Chondrocyte (in vitro differentiated cells): Measurements from ENCODE around the gene PNPLA2. TPM values are rescaled to one million over a fixed set of nuclear protein-coding genes. Genes with fewer than 3 reads are reported as not detected.

ENCODE experiments used
- DNase-seq: peaks from one replicate; pipeline ENCODE4 v3.0.0; 2021; ENCODE audit warnings: mixed read lengths, low spot score
- H3K27ac Mint-ChIP-seq: one replicate; pipeline ENCODE4 v1.8.0; 2021; ENCODE audit warnings: mild to moderate bottlenecking, moderate library complexity, mixed read lengths; ENCODE audit not compliant: unreplicated experiment
- H3K27me3 Mint-ChIP-seq: 2 replicates; pipeline ENCODE4 v1.8.0; 2021; ENCODE audit warnings: low read depth, mixed read lengths
- H3K36me3 Mint-ChIP-seq: 2 replicates; pipeline ENCODE4 v1.8.0; 2021; ENCODE audit warnings: low read depth, mixed read lengths
- H3K4me1 Mint-ChIP-seq: 2 replicates; pipeline ENCODE4 v1.8.0; 2021; ENCODE audit warnings: low read depth, mild to moderate bottlenecking, mixed read lengths
- H3K4me3 Mint-ChIP-seq: one replicate; pipeline ENCODE4 v1.8.0; 2021; ENCODE audit warnings: mild to moderate bottlenecking, moderate library complexity, mixed read lengths; ENCODE audit not compliant: unreplicated experiment
- H3K9me3 Mint-ChIP-seq: 2 replicates; pipeline ENCODE4 v1.8.0; 2021; ENCODE audit warnings: low read depth, mixed read lengths
- CTCF ChIP-seq: fragments of 200-600 bp; sonication (generic); IDR thresholded peaks from 2 replicates; pipeline ENCODE4 v1.5.0; 2021; ENCODE audit warnings: antibody characterized with exemption, mild to moderate bottlenecking, moderate library complexity
- total RNA-seq: library from RNA; stranded (reverse); gene quantifications from 3 replicates; pipeline ENCODE4 v1.2.1, GENCODE V29; 2021

Gene PNPLA2
- total RNA-seq, 1 donor from 2014 or later: 56.0 TPM

GRCh38 chr11:831118-831864 lies 12.6 kb downstream of the PNPLA2 start:
- no peak for DNase-seq
- Mint-ChIP-seq H3K4me3 (peak overlapping the region; percentile 60), H3K36me3 (no peaks in the 10 kb centered on the region), H3K27ac (peak overlapping the region; percentile 87), H3K27me3 (no peaks in the 10 kb centered on the region), H3K4me1 (peaks cover 61% of the 10 kb centered on the region), H3K9me3 (no peaks in the 10 kb centered on the region)
- no peak for TF ChIP-seq CTCF

- H3K27me3 Mint-ChIP-seq: no peaks in the 10 kb centered on the region
- peak overlapping the region; percentile 87 for H3K27ac Mint-ChIP-seq
- no peaks in the 10 kb centered on the region for H3K36me3 Mint-ChIP-seq
- peaks cover 57% of the 10 kb centered on the region for H3K4me1 Mint-ChIP-seq
- DNase-seq: no peak
- H3K4me3 Mint-ChIP-seq: peak overlapping the region; percentile 61
- H3K9me3 Mint-ChIP-seq: no peaks in the 10 kb centered on the region
- no peak for TF ChIP-seq CTCF
These were observed 13.3 kb downstream of the PNPLA2 start for GRCh38 chr11:831961-832528.

- H3K36me3 Mint-ChIP-seq: peaks cover 2% of the 10 kb centered on the region
- peaks cover 55% of the 10 kb centered on the region for H3K4me1 Mint-ChIP-seq
- peak within 1 kb of the TSS; percentile 85 for H3K4me3 Mint-ChIP-seq
- TF ChIP-seq CTCF: no peak
- H3K27me3 Mint-ChIP-seq: no peaks in the 10 kb centered on the region
- no peaks in the 10 kb centered on the region for H3K9me3 Mint-ChIP-seq
- DNase-seq: no peak
- peak within 1 kb of the TSS; percentile 96 for H3K27ac Mint-ChIP-seq
These were observed 13.9 kb downstream of the PNPLA2 start, which contains the start of gene CD151 for GRCh38 chr11:832529-833113. Gene CD151 (plus strand): TSS chr11:832952. CDS start chr11:836070, 3,118 bp downstream.

- Mint-ChIP-seq H3K27me3 (no peaks in the 10 kb centered on the region), H3K9me3 (no peaks in the 10 kb centered on the region), H3K36me3 (peaks cover 2% of the 10 kb centered on the region), H3K4me3 (peak overlapping the region; percentile 85), H3K4me1 (peaks cover 50% of the 10 kb centered on the region), H3K27ac (peak overlapping the region; percentile 96)
- no peak for TF ChIP-seq CTCF
- DNase-seq: no peak
These were observed 14.5 kb downstream of the PNPLA2 start for GRCh38 chr11:833114-833791.

GRCh38 chr11:833849-834311 lies 15.2 kb downstream of the PNPLA2 start:
- Mint-ChIP-seq H3K27ac (peak overlapping the region; percentile 96), H3K9me3 (no peaks in the 10 kb centered on the region), H3K4me3 (peak overlapping the region; percentile 85), H3K27me3 (no peaks in the 10 kb centered on the region), H3K4me1 (peaks cover 50% of the 10 kb centered on the region), H3K36me3 (peaks cover 2% of the 10 kb centered on the region)
- DNase-seq: no peak
- no peak for TF ChIP-seq CTCF
